ENCODE data around the gene VSTM2B.
"Not testable (repeated sequence)": the region's sequence is repeated elsewhere in the genome, so short reads cannot be mapped to it uniquely, and the experiment has no call there.

VSTM2B gene

GRCh38 chr19:29548483-29549085 lies 22.8 kb downstream of the VSTM2B start:
- FAIRE-seq, result no peak

- no peak for FAIRE-seq
Measured at GRCh38 chr19:29549105-29550070, 23.6 kb downstream of the VSTM2B start.

GRCh38 chr19:29550896-29551295 lies 25.1 kb downstream of the VSTM2B start:
- no peak for FAIRE-seq

- no peak for FAIRE-seq
Measured at GRCh38 chr19:29551774-29552173, 26.0 kb downstream of the VSTM2B start.

- FAIRE-seq, result no peak
Measured at GRCh38 chr19:29552454-29553280, 26.9 kb downstream of the VSTM2B start.

- FAIRE-seq, result no peak
Measured at GRCh38 chr19:29554149-29554548, 28.4 kb downstream of the VSTM2B start.

GRCh38 chr19:29559110-29559509 lies 33.3 kb downstream of the VSTM2B start:
- not testable (repeated sequence) for FAIRE-seq

- FAIRE-seq, result no peak
Measured at GRCh38 chr19:29559743-29560142, 33.9 kb downstream of the VSTM2B start.

- no peak for FAIRE-seq
Measured at GRCh38 chr19:29560313-29561075, 34.7 kb downstream of the VSTM2B start.

GRCh38 chr19:29561601-29562000 lies 35.8 kb downstream of the VSTM2B start:
- no peak for FAIRE-seq

- FAIRE-seq, result no peak
Measured at GRCh38 chr19:29562299-29563297, 36.8 kb downstream of the VSTM2B start.

- no peak for FAIRE-seq
Measured at GRCh38 chr19:29563486-29564101, 37.8 kb downstream of the VSTM2B start.

- no peak for FAIRE-seq
Measured at GRCh38 chr19:29564574-29565005, 38.8 kb downstream of the VSTM2B start.

- FAIRE-seq, result no peak
Measured at GRCh38 chr19:29565171-29565570, 39.4 kb downstream of the VSTM2B start.

GRCh38 chr19:29566496-29567054 lies 40.8 kb downstream of the VSTM2B start:
- no peak for FAIRE-seq

GRCh38 chr19:29567366-29567915 lies 41.6 kb downstream of the VSTM2B start:
- FAIRE-seq, result no peak

- FAIRE-seq, result no peak
Measured at GRCh38 chr19:29568036-29569025, 42.5 kb downstream of the VSTM2B start.

- FAIRE-seq, result no peak
Measured at GRCh38 chr19:29569038-29569911, 43.5 kb downstream of the VSTM2B start.
